Activated CD8-positive, alpha-beta T cell treated with anti-CD3 and anti-CD28 coated beads for 36 hours (primary cell): ENCODE data around the gene GPX3. TPM values are rescaled to one million over a fixed set of nuclear protein-coding genes. Genes with fewer than 3 reads are reported as not detected.

ENCODE experiments used
- ATAC-seq: fragments of 200-7000 bp; cut with Tn5 transposase; one replicate; pipeline ENCODE4 v1.10.0; 2021; ENCODE audit warnings: mild to moderate bottlenecking, moderate library complexity
- CTCF ChIA-PET: fragments of 350-600 bp; sonication (Branson Sonifier 250); formaldehyde crosslinking; loops from one replicate; lab custom pipeline; 2021; ENCODE audit warnings: antibody characterized with exemption; lab: Charles Lee
- POLR2A ChIA-PET: fragments of 350-600 bp; sonication (Branson Sonifier 250); formaldehyde crosslinking; loops from one replicate; lab custom pipeline; 2021; ENCODE audit warnings: antibody characterized with exemption; lab: Charles Lee
- DNase-seq: peaks from one replicate; pipeline ENCODE4 v3.0.0-alpha.2; 2020
- H3K27ac Mint-ChIP-seq: one replicate; pipeline ENCODE4 v1.8.0; 2021; ENCODE audit warnings: mild to moderate bottlenecking, mixed read lengths
- H3K27me3 Mint-ChIP-seq: one replicate; pipeline ENCODE4 v1.8.0; 2021; ENCODE audit warnings: mixed read lengths
- H3K36me3 Mint-ChIP-seq: one replicate; pipeline ENCODE4 v1.8.0; 2021; ENCODE audit warnings: low read depth, mixed read lengths
- H3K4me1 Mint-ChIP-seq: one replicate; pipeline ENCODE4 v1.8.0; 2021; ENCODE audit warnings: low read depth, mixed read lengths
- H3K4me3 Mint-ChIP-seq: one replicate; pipeline ENCODE4 v1.8.0; 2021; ENCODE audit warnings: mild to moderate bottlenecking, moderate library complexity, mixed read lengths
- H3K9me3 Mint-ChIP-seq: one replicate; pipeline ENCODE4 v1.8.0; 2021; ENCODE audit warnings: mixed read lengths
- intact Hi-C: fragments of 100-400 bp; cut with micrococcal nuclease; formaldehyde crosslinking; loops from one replicate; pipeline ENCODE4 v1.10.0; 2022
- total RNA-seq, 2 experiments: library from RNA; stranded (reverse); gene quantifications; one replicate each; pipeline ENCODE4 v1.2.3, GENCODE V29; 2021
- TF ChIP-seq, protein P1 (sequence below): fragments of 200-600 bp; IDR thresholded peaks from one replicate; pipeline ENCODE4 v1.8.0; 2022; ENCODE audit warnings: antibody characterized with exemption, mild to moderate bottlenecking

The GPX3 gene
- total RNA-seq, 2 experiments from 2014 or later = not detected

DNA sequence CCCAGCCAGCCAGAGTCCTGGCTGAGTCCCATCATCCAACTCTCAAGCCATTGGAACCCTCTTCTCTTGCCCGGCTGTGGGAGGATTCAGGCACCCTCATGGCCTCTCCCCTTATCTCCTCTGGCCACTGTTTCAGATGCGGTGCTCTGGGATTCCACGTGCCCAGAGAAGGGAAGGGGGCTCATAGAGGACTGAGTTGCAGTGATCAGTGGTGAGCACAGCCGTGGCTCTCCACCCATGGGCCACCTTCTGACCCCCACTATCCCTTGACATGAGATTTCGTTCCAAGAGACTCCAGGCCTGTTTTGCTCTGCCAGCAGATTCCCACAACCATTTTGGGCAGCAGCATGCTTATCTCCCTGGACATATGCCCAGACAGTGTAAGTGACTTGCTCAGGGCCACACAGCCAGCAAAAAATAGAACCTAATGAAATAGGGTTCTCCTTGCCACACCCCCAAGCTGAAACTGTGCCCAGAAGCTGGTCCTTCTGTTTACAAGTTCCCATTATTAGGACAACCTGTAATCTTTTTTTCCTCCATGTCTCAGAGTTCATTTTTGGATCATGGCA is 2.7 kb downstream of the GPX3 start:
- Mint-ChIP-seq H3K27ac (no peak overlapping the region), H3K4me3 (no peak overlapping the region), H3K36me3 (peaks cover 5% of the 10 kb centered on the region), H3K9me3 (no peaks in the 10 kb centered on the region), H3K4me1 (peaks cover 14% of the 10 kb centered on the region), H3K27me3 (peaks cover 7% of the 10 kb centered on the region)
- intact Hi-C loops = no loop called here
- CTCF ChIA-PET = interaction anchor here (1.0 kb wide), 1 partner anchor 92 kb away, joined by 3 read pairs; no protein-coding TSS in a partner anchor
- TF ChIP-seq, protein P1, sequence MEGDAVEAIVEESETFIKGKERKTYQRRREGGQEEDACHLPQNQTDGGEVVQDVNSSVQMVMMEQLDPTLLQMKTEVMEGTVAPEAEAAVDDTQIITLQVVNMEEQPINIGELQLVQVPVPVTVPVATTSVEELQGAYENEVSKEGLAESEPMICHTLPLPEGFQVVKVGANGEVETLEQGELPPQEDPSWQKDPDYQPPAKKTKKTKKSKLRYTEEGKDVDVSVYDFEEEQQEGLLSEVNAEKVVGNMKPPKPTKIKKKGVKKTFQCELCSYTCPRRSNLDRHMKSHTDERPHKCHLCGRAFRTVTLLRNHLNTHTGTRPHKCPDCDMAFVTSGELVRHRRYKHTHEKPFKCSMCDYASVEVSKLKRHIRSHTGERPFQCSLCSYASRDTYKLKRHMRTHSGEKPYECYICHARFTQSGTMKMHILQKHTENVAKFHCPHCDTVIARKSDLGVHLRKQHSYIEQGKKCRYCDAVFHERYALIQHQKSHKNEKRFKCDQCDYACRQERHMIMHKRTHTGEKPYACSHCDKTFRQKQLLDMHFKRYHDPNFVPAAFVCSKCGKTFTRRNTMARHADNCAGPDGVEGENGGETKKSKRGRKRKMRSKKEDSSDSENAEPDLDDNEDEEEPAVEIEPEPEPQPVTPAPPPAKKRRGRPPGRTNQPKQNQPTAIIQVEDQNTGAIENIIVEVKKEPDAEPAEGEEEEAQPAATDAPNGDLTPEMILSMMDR = no peak
- POLR2A ChIA-PET = no interaction called here
- DNase-seq (no peak), ATAC-seq (no peak)

- ATAC-seq = no peak
- ChIA-PET POLR2A (no interaction called here), CTCF (interaction anchor here (1.0 kb wide), 1 partner anchor 91 kb away, joined by 3 read pairs; no protein-coding TSS in a partner anchor)
- peaks cover 7% of the 10 kb centered on the region for H3K27me3 Mint-ChIP-seq
- H3K36me3 Mint-ChIP-seq = peaks cover 9% of the 10 kb centered on the region
- no peak overlapping the region for H3K27ac Mint-ChIP-seq
- intact Hi-C loops = no loop called here
- TF ChIP-seq, protein P1 = no peak
- no peaks in the 10 kb centered on the region for H3K9me3 Mint-ChIP-seq
- H3K4me3 Mint-ChIP-seq = no peak overlapping the region
- peaks cover 13% of the 10 kb centered on the region for H3K4me1 Mint-ChIP-seq
- DNase-seq = no peak
These were observed 3.3 kb downstream of the GPX3 start for GRCh38 chr5:151023651-151024050.

DNA sequence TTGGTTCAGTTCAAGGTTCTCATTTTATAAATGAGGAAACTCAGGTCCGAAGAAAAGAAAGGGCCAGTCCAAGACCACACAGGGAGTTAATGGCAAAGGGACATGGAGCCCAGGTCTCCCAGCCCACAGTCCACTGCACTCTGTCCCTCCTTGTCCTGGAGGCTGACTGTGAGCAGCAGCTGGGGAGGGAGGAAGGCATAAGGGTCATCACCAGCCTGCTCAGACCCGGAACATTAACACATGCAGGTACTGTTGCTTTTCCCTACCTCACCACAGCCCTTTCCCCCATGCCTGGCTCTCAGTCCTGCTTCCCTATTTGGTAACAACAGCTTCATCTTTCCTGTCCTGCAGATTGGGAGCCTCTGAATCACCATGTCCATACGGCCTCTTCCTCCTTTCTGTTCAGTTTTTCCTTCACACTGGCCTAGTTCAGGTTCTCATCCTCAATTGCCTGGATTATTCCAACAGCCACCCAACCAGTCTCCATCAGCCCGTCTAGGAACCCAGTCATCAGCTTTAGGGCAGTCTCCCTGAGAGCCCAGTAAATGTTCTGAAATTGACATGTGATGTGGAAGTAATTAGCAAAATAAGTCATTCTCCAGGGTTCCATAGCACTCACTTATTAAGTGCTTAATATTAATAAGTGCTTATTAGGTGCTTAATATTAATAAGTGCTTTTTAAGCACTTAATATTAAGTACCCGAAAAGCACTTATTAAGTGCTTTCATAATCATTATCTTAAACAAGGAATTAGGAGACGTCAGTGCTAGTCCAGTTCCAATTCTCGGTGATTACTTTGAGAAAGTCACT is 4.3 kb downstream of the GPX3 start:
- peaks cover 15% of the 10 kb centered on the region for H3K36me3 Mint-ChIP-seq
- H3K9me3 Mint-ChIP-seq = no peaks in the 10 kb centered on the region
- intact Hi-C loops = no loop called here
- CTCF ChIA-PET = no interaction called here
- DNase-seq (no peak), ATAC-seq (no peak)
- peaks cover 9% of the 10 kb centered on the region for H3K4me1 Mint-ChIP-seq
- TF ChIP-seq, protein P1 = no peak
- H3K27ac Mint-ChIP-seq = no peak overlapping the region
- POLR2A ChIA-PET = interaction anchor here (0.7 kb wide), 1 partner anchor 32 kb away, joined by 3 read pairs; no protein-coding TSS in a partner anchor
- H3K4me3 Mint-ChIP-seq = no peak overlapping the region
- peaks cover 7% of the 10 kb centered on the region for H3K27me3 Mint-ChIP-seq

DNA sequence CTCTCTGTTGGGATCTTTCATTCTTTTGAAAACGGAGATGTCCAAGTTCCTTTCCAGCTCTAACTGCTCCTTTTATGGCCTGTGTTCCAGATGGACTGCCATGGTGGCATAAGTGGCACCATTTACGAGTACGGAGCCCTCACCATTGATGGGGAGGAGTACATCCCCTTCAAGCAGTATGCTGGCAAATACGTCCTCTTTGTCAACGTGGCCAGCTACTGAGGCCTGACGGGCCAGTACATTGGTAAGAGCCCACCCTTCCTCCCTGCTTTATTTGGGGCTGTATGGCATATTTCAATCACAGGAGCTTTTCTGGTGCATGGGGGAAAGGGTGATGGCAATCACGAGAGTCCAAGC is 4.8 kb downstream of the GPX3 start:
- DNase-seq = no peak
- Mint-ChIP-seq H3K27me3 (peaks cover 6% of the 10 kb centered on the region), H3K4me3 (no peak overlapping the region), H3K4me1 (peaks cover 7% of the 10 kb centered on the region), H3K9me3 (no peaks in the 10 kb centered on the region), H3K36me3 (peaks cover 21% of the 10 kb centered on the region), H3K27ac (no peak overlapping the region)
- ChIA-PET CTCF (interaction anchor here (2.3 kb wide), 1 partner anchor 90 kb away, joined by 8 read pairs; no protein-coding TSS in a partner anchor), POLR2A (interaction anchor here (0.9 kb wide), 2 partner anchors 12 to 13 kb away, joined by 3 read pairs; no protein-coding TSS in a partner anchor)
- no peak for ATAC-seq
- TF ChIP-seq, protein P1 = no peak
- intact Hi-C loops = no loop called here

GRCh38 chr5:151026088-151026487 is 5.7 kb downstream of the GPX3 start:
- ChIA-PET CTCF (interaction anchor here (2.3 kb wide), 1 partner anchor 89 kb away, joined by 8 read pairs; no protein-coding TSS in a partner anchor), POLR2A (interaction anchor here (0.9 kb wide), 2 partner anchors 12 to 13 kb away, joined by 3 read pairs; no protein-coding TSS in a partner anchor)
- intact Hi-C loops = no loop called here
- TF ChIP-seq, protein P1 = no peak
- Mint-ChIP-seq H3K36me3 (peaks cover 23% of the 10 kb centered on the region), H3K9me3 (no peaks in the 10 kb centered on the region), H3K27me3 (peaks cover 1% of the 10 kb centered on the region), H3K27ac (no peak overlapping the region), H3K4me3 (no peak overlapping the region), H3K4me1 (peaks cover 1% of the 10 kb centered on the region)
- no peak for ATAC-seq
- no peak for DNase-seq
